Testis (tissue), 3 donors: ENCODE measurements around the gene SAT1. TPM values are rescaled to one million over a fixed set of nuclear protein-coding genes. Genes with fewer than 3 reads are reported as not detected.

Source experiments
- DNase-seq: peaks from one replicate; pipeline ENCODE4 v3.0.0-alpha.2; 2019
- H3K27ac ChIP-seq, 2 donors: fragments of 200-600 bp; sonication (generic); one replicate each; pipeline ENCODE4 v1.5.1; 2019
- H3K27me3 ChIP-seq: fragments of 200-600 bp; sonication (generic); one replicate; pipeline ENCODE4 v1.5.1; 2019
- H3K36me3 ChIP-seq: fragments of 200-600 bp; sonication (generic); one replicate; pipeline ENCODE4 v1.5.1; 2017; ENCODE audit warnings: low read depth; ENCODE audit errors: missing control alignments
- H3K4me1 ChIP-seq: fragments of 200-600 bp; sonication (generic); one replicate; pipeline ENCODE4 v1.5.1; 2019
- H3K4me3 ChIP-seq, 2 donors: fragments of 200-600 bp; sonication (generic); one replicate each; pipeline ENCODE4 v1.5.1; 2017 to 2019
- H3K9me3 ChIP-seq: fragments of 200-600 bp; sonication (generic); one replicate; pipeline ENCODE4 v1.5.1; 2017
- POLR2A ChIP-seq: fragments of 450-650 bp; IDR thresholded peaks from one replicate; pipeline ENCODE4 v1.6.1; 2017; ENCODE audit warnings: antibody characterized with exemption, mild to moderate bottlenecking, moderate library complexity
- WGBS, 2 donors: methylation state at CpG; one replicate each; pipeline ENCODE4 v1.1.5; 2018; 5-methylcytosine and 5-hydroxymethylcytosine counted together
- intact Hi-C: fragments of 100-400 bp; cut with DNase I; formaldehyde crosslinking; loops from one replicate; pipeline ENCODE4 v1.15.1; 2023; ENCODE audit warnings: low total_unique reads
- polyA plus RNA-seq: library from polyadenylated mRNA; stranded (reverse); fragments of 350-450 nt; fragmentation: Illumina TruSeq; extraction: RNeasy Lipid Tissue Mini Kit (QIAGEN cat#74804); gene quantifications from one replicate; pipeline ENCODE4 v1.2.3, GENCODE V29; 2014; ENCODE audit warnings: low read depth, low replicate concordance; ENCODE audit not compliant: insufficient read depth
- total RNA-seq, 2 donors: library from RNA; depleted of rRNA; stranded (reverse); fragments of >200 nt; gene quantifications; one replicate each; pipeline ENCODE4 v1.2.3, GENCODE V29; 2016
- TF ChIP-seq, protein P1 (sequence below), 3 experiments: fragments of 450-650 bp in 2 of 3; fragments of 200-600 bp in 1 of 3; sonication (generic) in 1 of 3; IDR thresholded peaks; one replicate each; pipeline ENCODE4 v1.5.1; 2016 to 2019; ENCODE audit warnings: antibody characterized with exemption in 3 of 3, mild to moderate bottlenecking in 2 of 3, moderate library complexity in 1 of 3

SAT1 gene
- total and polyA plus RNA-seq, 3 donors from 2014 or later = 258 to 459 (median 299) TPM

DNA sequence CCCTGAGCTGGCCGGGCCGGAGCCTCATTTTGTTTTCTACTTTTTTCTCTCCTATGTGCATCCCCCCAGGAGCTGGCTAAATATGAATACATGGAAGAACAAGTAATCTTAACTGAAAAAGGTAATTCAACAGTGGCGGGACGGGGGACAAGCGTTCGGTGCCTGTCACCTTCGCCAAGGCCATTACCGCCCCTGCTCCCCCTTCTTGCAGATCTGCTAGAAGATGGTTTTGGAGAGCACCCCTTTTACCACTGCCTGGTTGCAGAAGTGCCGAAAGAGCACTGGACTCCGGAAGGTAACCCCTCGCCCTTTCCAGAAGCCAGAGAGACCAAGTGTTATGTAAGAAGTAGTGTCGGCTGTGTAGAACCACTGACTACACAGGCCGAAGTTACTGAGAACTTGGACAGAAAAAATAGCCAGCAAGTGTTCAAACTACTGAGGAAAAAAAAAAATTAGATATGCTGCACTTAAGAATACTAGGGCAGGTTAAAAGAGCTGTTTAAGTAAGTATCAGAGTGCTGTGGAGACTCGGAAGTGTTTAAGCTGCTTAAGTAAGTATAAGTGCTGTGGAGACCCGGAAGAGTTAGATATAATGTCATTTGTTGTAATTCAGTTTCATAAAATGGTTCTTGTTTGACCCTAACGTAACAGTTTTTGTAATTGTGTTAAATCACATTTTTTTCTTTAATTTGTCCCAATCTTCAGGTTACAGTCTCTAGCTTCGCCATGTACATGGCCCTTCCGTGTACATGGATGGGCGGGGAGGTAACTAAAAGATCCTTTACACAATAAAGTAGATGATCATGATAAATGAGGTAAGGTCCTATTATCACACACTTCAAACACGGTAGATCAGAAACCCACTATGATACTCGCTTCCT is 856 bp downstream of the SAT1 start:
- intact Hi-C loops = loop anchor here (10.0 kb wide), 1 partner anchor 121 kb away; the partner anchor contains the start of genes APOO and CXorf58
- no peaks in the 10 kb centered on the region for H3K36me3 ChIP-seq
- no peaks in the 10 kb centered on the region for H3K27me3 ChIP-seq
- H3K9me3 ChIP-seq = no peaks in the 10 kb centered on the region
- peak overlapping the region; percentile 65 to 80 for H3K4me3 ChIP-seq
- peak overlapping the region; percentile 84 to 86 for H3K27ac ChIP-seq
- no peaks in the 10 kb centered on the region for H3K4me1 ChIP-seq
- TF ChIP-seq POLR2A = no peak
- TF ChIP-seq, protein P1, sequence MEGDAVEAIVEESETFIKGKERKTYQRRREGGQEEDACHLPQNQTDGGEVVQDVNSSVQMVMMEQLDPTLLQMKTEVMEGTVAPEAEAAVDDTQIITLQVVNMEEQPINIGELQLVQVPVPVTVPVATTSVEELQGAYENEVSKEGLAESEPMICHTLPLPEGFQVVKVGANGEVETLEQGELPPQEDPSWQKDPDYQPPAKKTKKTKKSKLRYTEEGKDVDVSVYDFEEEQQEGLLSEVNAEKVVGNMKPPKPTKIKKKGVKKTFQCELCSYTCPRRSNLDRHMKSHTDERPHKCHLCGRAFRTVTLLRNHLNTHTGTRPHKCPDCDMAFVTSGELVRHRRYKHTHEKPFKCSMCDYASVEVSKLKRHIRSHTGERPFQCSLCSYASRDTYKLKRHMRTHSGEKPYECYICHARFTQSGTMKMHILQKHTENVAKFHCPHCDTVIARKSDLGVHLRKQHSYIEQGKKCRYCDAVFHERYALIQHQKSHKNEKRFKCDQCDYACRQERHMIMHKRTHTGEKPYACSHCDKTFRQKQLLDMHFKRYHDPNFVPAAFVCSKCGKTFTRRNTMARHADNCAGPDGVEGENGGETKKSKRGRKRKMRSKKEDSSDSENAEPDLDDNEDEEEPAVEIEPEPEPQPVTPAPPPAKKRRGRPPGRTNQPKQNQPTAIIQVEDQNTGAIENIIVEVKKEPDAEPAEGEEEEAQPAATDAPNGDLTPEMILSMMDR (IDR thresholded peaks at IDR 0.05) = no peak
- 16 to 35% methylated on average over 11 to 21 of the region's 21 CpGs for WGBS, 2 donors
- DNase-seq = no peak

DNA sequence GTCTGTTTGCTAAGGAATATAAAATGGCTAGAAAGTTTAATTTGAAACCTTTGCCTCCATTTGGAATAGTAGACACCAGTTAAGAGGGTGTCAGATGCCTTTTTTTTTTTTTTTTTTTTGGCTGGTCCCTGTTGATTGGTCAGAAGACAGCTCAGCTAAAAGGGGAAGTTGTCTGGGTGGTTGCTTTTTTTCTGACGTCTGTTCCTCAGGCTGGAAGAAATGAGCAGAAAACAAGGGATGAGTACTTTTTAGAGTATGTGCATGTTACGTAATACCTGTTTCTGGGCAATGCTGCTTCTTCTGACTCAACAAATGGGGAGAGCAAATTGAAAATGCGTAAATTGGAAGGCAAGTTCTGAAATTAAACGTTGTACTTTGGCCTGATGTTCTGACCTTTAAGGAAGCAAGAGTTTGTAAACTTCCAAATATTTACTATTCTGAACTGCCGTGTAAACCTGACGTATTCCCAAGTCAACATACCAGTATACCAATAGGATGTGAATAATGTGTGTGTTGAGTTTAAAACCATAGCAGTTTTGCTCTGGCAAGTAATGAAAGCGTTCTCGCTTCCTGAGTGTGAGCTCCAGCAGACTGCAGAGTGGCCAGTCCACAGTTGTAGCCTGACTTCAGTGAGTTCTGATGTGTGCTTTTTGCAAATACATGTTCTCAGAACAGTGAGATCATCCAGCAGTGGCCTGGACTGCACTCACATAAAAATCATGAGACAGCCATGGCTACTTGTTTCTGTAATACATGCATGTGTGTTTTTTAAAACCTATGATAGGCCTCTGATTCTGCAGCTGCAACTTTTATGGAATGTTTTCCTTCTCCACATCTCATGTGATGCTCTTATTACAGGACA is 1.7 kb downstream of the SAT1 start:
- intact Hi-C loops = loop anchor here (10.0 kb wide), 1 partner anchor 120 kb away; the partner anchor contains the start of genes APOO and CXorf58
- TF ChIP-seq, protein P1 (IDR thresholded peaks at IDR 0.05) = no peak
- no peak for TF ChIP-seq POLR2A
- DNase-seq = no peak
- 31 to 58% methylated on average over 8 of the region's 8 CpGs for WGBS, 2 donors
- Histone ChIP-seq H3K27me3 (no peaks in the 10 kb centered on the region), H3K27ac (peak overlapping the region; percentile 84 to 86), H3K4me1 (no peaks in the 10 kb centered on the region), H3K36me3 (no peaks in the 10 kb centered on the region), H3K9me3 (no peaks in the 10 kb centered on the region), H3K4me3 (peak overlapping the region; percentile 65 to 80)

DNA sequence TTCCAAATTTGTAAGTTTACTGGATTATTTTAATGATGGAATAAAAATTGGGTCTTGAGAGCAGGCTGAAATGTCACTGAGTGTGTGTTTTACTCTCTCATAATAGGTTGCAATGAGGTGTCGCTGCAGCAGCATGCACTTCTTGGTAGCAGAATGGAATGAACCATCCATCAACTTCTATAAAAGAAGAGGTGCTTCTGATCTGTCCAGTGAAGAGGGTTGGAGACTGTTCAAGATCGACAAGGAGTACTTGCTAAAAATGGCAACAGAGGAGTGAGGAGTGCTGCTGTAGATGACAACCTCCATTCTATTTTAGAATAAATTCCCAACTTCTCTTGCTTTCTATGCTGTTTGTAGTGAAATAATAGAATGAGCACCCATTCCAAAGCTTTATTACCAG is 2.6 kb downstream of the SAT1 start:
- TF ChIP-seq, protein P1 (IDR thresholded peaks at IDR 0.05) = no peak
- TF ChIP-seq POLR2A = no peak
- H3K4me3 ChIP-seq = peak overlapping the region in 1 of 2 donors; percentile 80
- no peak for DNase-seq

DNA sequence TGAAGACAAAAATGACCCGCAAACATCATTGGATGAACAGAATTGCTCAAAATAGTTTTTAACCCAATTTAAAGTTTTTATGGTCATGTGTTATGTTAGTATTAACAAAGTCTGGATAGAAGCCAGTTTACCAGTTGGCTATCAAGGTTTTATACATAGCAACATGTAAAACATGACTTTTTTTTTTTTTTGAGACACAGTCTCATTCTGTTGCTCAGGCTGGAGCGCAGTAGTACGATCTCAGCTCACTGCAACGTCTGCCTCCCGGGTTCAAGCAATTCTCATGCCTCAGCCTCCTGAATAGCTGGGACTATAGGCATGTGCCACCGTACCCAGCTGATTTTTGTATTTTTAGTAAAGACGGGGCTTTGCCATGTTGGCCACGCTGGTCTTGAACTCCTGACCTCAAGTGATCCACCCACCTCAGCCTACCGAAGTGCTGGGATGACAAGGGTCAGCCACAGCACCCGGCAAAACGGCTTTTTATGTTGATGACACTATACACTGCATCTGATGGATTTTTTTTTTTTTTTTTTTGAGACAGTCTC is 3.4 kb downstream of the SAT1 start:
- Histone ChIP-seq H3K4me1 (no peaks in the 10 kb centered on the region), H3K27ac (no peak overlapping the region), H3K36me3 (no peaks in the 10 kb centered on the region), H3K4me3 (no peak overlapping the region), H3K9me3 (no peaks in the 10 kb centered on the region), H3K27me3 (no peaks in the 10 kb centered on the region)
- no peak for DNase-seq
- 75 to 77% methylated on average over 11 of the region's 11 CpGs for WGBS, 2 donors
- TF ChIP-seq, protein P1 (IDR thresholded peaks at IDR 0.05) = no peak
- TF ChIP-seq POLR2A = no peak
- intact Hi-C loops = loop anchor here (10.0 kb wide), 1 partner anchor 118 kb away; the partner anchor contains the start of genes APOO and CXorf58

More for the DNA sequence above, 2.6 kb downstream of the SAT1 start:
- Histone ChIP-seq H3K4me1 (no peaks in the 10 kb centered on the region), H3K27me3 (no peaks in the 10 kb centered on the region), H3K36me3 (no peaks in the 10 kb centered on the region), H3K27ac (no peak overlapping the region), H3K9me3 (no peaks in the 10 kb centered on the region)
- WGBS, 2 donors = 47 to 57% methylated on average over 2 of the region's 2 CpGs
- intact Hi-C loops = loop anchor here (10.0 kb wide), 1 partner anchor 119 kb away; the partner anchor contains the start of genes APOO and CXorf58
